Gastroesophageal sphincter (tissue), 3 donors: ENCODE data around the gene CD276.

Experiments
- POLR2AphosphoS5 ChIP-seq: sonication (generic); formaldehyde crosslinking; IDR thresholded peaks from one replicate; pipeline ENCODE4 v1.6.1; 2017; ENCODE audit warnings: antibody characterized with exemption
- TF ChIP-seq, protein P1 (sequence below), 4 experiments: fragments of 200-600 bp in 2 of 4; fragments of 450-650 bp in 2 of 4; sonication (generic) in 1 of 4; IDR thresholded peaks; one replicate each; pipeline ENCODE4 v1.5.1; 2017 to 2019; ENCODE audit warnings: antibody characterized with exemption in 4 of 4, mild to moderate bottlenecking in 2 of 4, moderate library complexity in 2 of 4

DNA sequence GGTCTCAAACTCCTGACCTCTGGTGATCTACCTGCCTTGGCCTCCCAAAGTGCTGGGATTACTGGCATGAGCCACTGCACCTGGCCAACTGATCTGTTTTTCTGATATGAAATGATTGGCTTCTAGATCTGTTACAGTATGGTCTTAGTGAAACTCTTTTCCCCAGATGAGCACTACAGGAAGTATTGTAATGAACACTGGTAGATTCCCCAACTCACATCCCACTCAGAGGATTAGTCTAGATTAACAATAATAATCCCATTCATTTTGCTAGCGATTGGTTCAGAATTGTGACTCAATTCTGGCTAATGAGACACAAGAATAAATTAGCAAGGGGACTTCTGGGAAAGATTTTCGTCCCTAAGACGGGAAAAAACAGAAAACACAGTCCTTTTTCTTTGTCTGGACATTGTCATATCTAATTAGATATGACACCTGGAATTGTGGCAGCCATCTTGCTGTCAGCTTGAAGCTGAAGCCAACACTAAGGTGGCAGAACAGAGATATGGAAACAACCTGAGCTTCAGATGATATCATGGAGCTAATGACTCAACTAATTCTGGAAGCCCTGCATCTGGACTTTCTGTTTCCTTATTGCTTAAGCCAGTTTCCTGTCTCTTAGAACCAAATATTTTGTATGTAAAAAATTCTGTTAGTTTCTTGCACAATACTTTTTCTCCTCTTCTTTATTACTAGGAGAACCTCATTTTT is 33.6 kb upstream of the CD276 start:
- TF ChIP-seq, protein P1, sequence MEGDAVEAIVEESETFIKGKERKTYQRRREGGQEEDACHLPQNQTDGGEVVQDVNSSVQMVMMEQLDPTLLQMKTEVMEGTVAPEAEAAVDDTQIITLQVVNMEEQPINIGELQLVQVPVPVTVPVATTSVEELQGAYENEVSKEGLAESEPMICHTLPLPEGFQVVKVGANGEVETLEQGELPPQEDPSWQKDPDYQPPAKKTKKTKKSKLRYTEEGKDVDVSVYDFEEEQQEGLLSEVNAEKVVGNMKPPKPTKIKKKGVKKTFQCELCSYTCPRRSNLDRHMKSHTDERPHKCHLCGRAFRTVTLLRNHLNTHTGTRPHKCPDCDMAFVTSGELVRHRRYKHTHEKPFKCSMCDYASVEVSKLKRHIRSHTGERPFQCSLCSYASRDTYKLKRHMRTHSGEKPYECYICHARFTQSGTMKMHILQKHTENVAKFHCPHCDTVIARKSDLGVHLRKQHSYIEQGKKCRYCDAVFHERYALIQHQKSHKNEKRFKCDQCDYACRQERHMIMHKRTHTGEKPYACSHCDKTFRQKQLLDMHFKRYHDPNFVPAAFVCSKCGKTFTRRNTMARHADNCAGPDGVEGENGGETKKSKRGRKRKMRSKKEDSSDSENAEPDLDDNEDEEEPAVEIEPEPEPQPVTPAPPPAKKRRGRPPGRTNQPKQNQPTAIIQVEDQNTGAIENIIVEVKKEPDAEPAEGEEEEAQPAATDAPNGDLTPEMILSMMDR (IDR thresholded peaks at IDR 0.05), result no peak
- peak; percentile 12 for TF ChIP-seq POLR2AphosphoS5
